ENCODE results near the gene CREB5.

Gene CREB5

GRCh38 chr7:28684650-28685241 lies 272.4 kb downstream of the CREB5 start:
- H3K36me3 ChIP-seq (ENCODE audit: control insufficient read depth in 5 of 5, insufficient read depth in 5 of 5, low read length in 5 of 5) = no peaks in the 10 kb centered on the region
- H3K27me3 ChIP-seq (ENCODE audit: control insufficient read depth in 5 of 5, insufficient read depth in 4 of 5, low read length in 5 of 5) = peaks cover 0 to 4% (median 3%) of the 10 kb centered on the region in 5 donors
- no peak overlapping the region for H3K9ac ChIP-seq (ENCODE audit: low read length in 5 of 5)
- no peaks in the 10 kb centered on the region for H3K9me3 ChIP-seq (ENCODE audit: control insufficient read depth in 5 of 5, low read length in 5 of 5)
- peak overlapping the region in 2 of 5 donors; percentile 32 to 71 for H3K4me3 ChIP-seq (ENCODE audit: low read depth in 1 of 5, low read length in 5 of 5)
- H3K4me1 ChIP-seq (ENCODE audit: control insufficient read depth in 5 of 5, insufficient read depth in 5 of 5, low read length in 5 of 5) = peaks cover 3 to 46% (median 42%) of the 10 kb centered on the region in 5 donors
- peak overlapping the region; percentile 43 for H3K27ac ChIP-seq (ENCODE audit: low read depth, low read length)

DNA sequence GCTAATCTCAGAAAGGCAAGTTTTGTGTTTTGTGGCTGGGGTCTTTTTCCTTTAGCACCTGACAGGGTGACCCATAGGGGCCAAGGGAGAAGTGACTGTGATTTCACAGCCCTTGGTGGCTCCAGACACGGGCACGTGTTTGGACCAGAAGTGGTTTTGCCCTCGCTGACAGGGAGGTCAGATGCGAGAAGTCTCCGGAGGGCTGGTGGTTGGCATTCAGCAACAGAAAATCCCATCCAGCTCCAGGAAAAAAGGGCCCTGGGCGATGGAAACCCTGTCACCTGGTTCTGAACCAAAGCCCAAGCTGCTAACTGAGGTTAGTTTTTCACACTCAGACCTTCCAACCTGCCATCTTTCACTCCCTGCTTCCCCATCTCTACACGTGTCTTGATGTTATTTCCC lies 272.9 kb downstream of the CREB5 start:
- Histone ChIP-seq H3K9ac (ENCODE audit: low read length in 5 of 5) (no peak overlapping the region), H3K36me3 (ENCODE audit: control insufficient read depth in 5 of 5, insufficient read depth in 5 of 5, low read length in 5 of 5) (peaks cover 0 to under 1% (median 0%) of the 10 kb centered on the region in 5 donors), H3K27ac (ENCODE audit: low read depth, low read length) (peak overlapping the region; percentile 43), H3K27me3 (ENCODE audit: control insufficient read depth in 5 of 5, insufficient read depth in 4 of 5, low read length in 5 of 5) (peaks cover 1 to 6% (median 4%) of the 10 kb centered on the region in 5 donors), H3K9me3 (ENCODE audit: control insufficient read depth in 5 of 5, low read length in 5 of 5) (no peaks in the 10 kb centered on the region), H3K4me3 (ENCODE audit: low read depth in 1 of 5, low read length in 5 of 5) (peak overlapping the region in 3 of 5 donors; percentile 17 to 71 (median 32)), H3K4me1 (ENCODE audit: control insufficient read depth in 5 of 5, insufficient read depth in 5 of 5, low read length in 5 of 5) (peaks cover 3 to 48% (median 42%) of the 10 kb centered on the region in 5 donors)

- peaks cover 3 to 48% (median 42%) of the 10 kb centered on the region in 5 donors for H3K4me1 ChIP-seq (ENCODE audit: control insufficient read depth in 5 of 5, insufficient read depth in 5 of 5, low read length in 5 of 5)
- H3K4me3 ChIP-seq (ENCODE audit: low read depth in 1 of 5, low read length in 5 of 5) = peak overlapping the region; percentile 60 to 84 (median 72)
- peak overlapping the region; percentile 90 for H3K27ac ChIP-seq (ENCODE audit: low read depth, low read length)
- peaks cover 0 to 3% (median 0%) of the 10 kb centered on the region in 5 donors for H3K36me3 ChIP-seq (ENCODE audit: control insufficient read depth in 5 of 5, insufficient read depth in 5 of 5, low read length in 5 of 5)
- peaks cover 2 to 6% (median 4%) of the 10 kb centered on the region in 5 donors for H3K27me3 ChIP-seq (ENCODE audit: control insufficient read depth in 5 of 5, insufficient read depth in 4 of 5, low read length in 5 of 5)
- H3K9me3 ChIP-seq (ENCODE audit: control insufficient read depth in 5 of 5, low read length in 5 of 5) = no peaks in the 10 kb centered on the region
- H3K9ac ChIP-seq (ENCODE audit: low read length in 5 of 5) = peak overlapping the region; percentile 49 to 80 (median 67)
These were observed 273.5 kb downstream of the CREB5 start for GRCh38 chr7:28685644-28686417.

DNA sequence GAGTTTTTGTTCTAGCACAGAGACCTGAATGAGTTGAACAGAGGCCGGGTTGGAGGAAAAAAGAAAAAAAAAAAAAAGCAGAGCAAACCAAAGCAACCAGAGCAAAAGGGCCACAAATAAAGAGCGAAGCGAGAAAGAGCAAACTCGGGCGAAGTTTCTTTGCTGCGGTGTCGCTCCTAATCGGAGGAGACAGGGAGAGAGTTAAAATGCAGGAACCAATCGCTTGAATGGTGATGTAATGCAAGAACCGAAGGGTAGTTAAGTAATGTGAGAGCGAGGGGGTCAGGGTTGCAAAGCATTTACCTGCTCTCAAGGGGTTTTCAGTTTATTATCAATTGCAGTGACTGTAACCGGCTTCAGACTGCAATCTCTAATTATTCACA lies 274.1 kb downstream of the CREB5 start:
- Histone ChIP-seq H3K4me1 (ENCODE audit: control insufficient read depth in 5 of 5, insufficient read depth in 5 of 5, low read length in 5 of 5) (peaks cover 3 to 48% (median 42%) of the 10 kb centered on the region in 5 donors), H3K9ac (ENCODE audit: low read length in 5 of 5) (peak overlapping the region; percentile 49 to 80 (median 67))

DNA sequence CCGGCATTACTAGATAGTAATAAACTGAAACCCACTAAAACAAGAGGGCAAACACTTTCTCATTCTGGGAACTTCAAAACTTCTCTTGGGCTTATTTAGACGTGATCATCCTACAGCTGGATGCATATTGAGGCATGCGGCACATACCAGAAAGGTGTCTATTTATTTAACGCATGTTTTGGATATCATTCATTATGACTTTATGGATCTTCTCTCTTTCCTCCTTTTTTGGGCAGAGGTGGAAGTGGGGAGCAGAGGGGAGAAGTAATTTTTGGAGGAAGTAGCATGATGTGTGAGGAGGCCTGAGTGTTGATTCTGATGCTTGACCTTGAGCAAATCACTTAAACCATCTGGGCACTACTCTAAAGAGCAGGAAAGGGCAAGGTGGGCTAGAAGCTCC lies 275.2 kb downstream of the CREB5 start:
- Histone ChIP-seq H3K27me3 (ENCODE audit: control insufficient read depth in 5 of 5, insufficient read depth in 4 of 5, low read length in 5 of 5) (peaks cover 2 to 6% (median 4%) of the 10 kb centered on the region in 5 donors), H3K9ac (ENCODE audit: low read length in 5 of 5) (peak overlapping the region in 4 of 5 donors; percentile 6 to 80 (median 58)), H3K36me3 (ENCODE audit: control insufficient read depth in 5 of 5, insufficient read depth in 5 of 5, low read length in 5 of 5) (peaks cover 0 to 4% (median 0%) of the 10 kb centered on the region in 5 donors), H3K4me1 (ENCODE audit: control insufficient read depth in 5 of 5, insufficient read depth in 5 of 5, low read length in 5 of 5) (peaks cover 3 to 48% (median 42%) of the 10 kb centered on the region in 5 donors), H3K27ac (ENCODE audit: low read depth, low read length) (peak overlapping the region; percentile 90), H3K9me3 (ENCODE audit: control insufficient read depth in 5 of 5, low read length in 5 of 5) (no peaks in the 10 kb centered on the region), H3K4me3 (ENCODE audit: low read depth in 1 of 5, low read length in 5 of 5) (peak overlapping the region; percentile 60 to 84 (median 72))

More for the DNA sequence above, 274.1 kb downstream of the CREB5 start:
- Histone ChIP-seq H3K27ac (ENCODE audit: low read depth, low read length) (peak overlapping the region; percentile 90), H3K27me3 (ENCODE audit: control insufficient read depth in 5 of 5, insufficient read depth in 4 of 5, low read length in 5 of 5) (peaks cover 2 to 6% (median 4%) of the 10 kb centered on the region in 5 donors), H3K36me3 (ENCODE audit: control insufficient read depth in 5 of 5, insufficient read depth in 5 of 5, low read length in 5 of 5) (peaks cover 0 to 3% (median 0%) of the 10 kb centered on the region in 5 donors), H3K4me3 (ENCODE audit: low read depth in 1 of 5, low read length in 5 of 5) (peak overlapping the region; percentile 60 to 84 (median 72)), H3K9me3 (ENCODE audit: control insufficient read depth in 5 of 5, low read length in 5 of 5) (no peaks in the 10 kb centered on the region)

- Histone ChIP-seq H3K9ac (ENCODE audit: low read length in 5 of 5) (no peak overlapping the region), H3K9me3 (ENCODE audit: control insufficient read depth in 5 of 5, low read length in 5 of 5) (no peaks in the 10 kb centered on the region), H3K4me3 (ENCODE audit: low read depth in 1 of 5, low read length in 5 of 5) (peak overlapping the region; percentile 60 to 84 (median 72)), H3K27me3 (ENCODE audit: control insufficient read depth in 5 of 5, insufficient read depth in 4 of 5, low read length in 5 of 5) (peaks cover 2 to 6% (median 4%) of the 10 kb centered on the region in 5 donors), H3K4me1 (ENCODE audit: control insufficient read depth in 5 of 5, insufficient read depth in 5 of 5, low read length in 5 of 5) (peaks cover 3 to 44% (median 40%) of the 10 kb centered on the region in 5 donors), H3K27ac (ENCODE audit: low read depth, low read length) (peak overlapping the region; percentile 90), H3K36me3 (ENCODE audit: control insufficient read depth in 5 of 5, insufficient read depth in 5 of 5, low read length in 5 of 5) (peaks cover 0 to 7% (median 0%) of the 10 kb centered on the region in 5 donors)
These were observed 275.9 kb downstream of the CREB5 start for GRCh38 chr7:28688174-28688573.

GRCh38 chr7:28688651-28689050 lies 276.3 kb downstream of the CREB5 start:
- no peaks in the 10 kb centered on the region for H3K9me3 ChIP-seq (ENCODE audit: control insufficient read depth in 5 of 5, low read length in 5 of 5)
- H3K4me1 ChIP-seq (ENCODE audit: control insufficient read depth in 5 of 5, insufficient read depth in 5 of 5, low read length in 5 of 5) = peaks cover 3 to 44% (median 39%) of the 10 kb centered on the region in 5 donors
- H3K4me3 ChIP-seq (ENCODE audit: low read depth in 1 of 5, low read length in 5 of 5) = peak overlapping the region in 4 of 5 donors; percentile 49 to 84 (median 73)
- H3K9ac ChIP-seq (ENCODE audit: low read length in 5 of 5) = no peak overlapping the region
- no peak overlapping the region for H3K27ac ChIP-seq (ENCODE audit: low read depth, low read length)
- H3K36me3 ChIP-seq (ENCODE audit: control insufficient read depth in 5 of 5, insufficient read depth in 5 of 5, low read length in 5 of 5) = peaks cover 0 to 7% (median 0%) of the 10 kb centered on the region in 5 donors
- peaks cover 2 to 6% (median 4%) of the 10 kb centered on the region in 5 donors for H3K27me3 ChIP-seq (ENCODE audit: control insufficient read depth in 5 of 5, insufficient read depth in 4 of 5, low read length in 5 of 5)

GRCh38 chr7:28695300-28696295 lies 283.3 kb downstream of the CREB5 start:
- peak overlapping the region; percentile 52 for H3K27ac ChIP-seq (ENCODE audit: low read depth, low read length)
- H3K36me3 ChIP-seq (ENCODE audit: control insufficient read depth in 5 of 5, insufficient read depth in 5 of 5, low read length in 5 of 5) = peaks cover 0 to 7% (median 0%) of the 10 kb centered on the region in 5 donors
- H3K4me3 ChIP-seq (ENCODE audit: low read depth in 1 of 5, low read length in 5 of 5) = no peak overlapping the region
- peaks cover 0 to 3% (median 0%) of the 10 kb centered on the region in 5 donors for H3K27me3 ChIP-seq (ENCODE audit: control insufficient read depth in 5 of 5, insufficient read depth in 4 of 5, low read length in 5 of 5)
- H3K4me1 ChIP-seq (ENCODE audit: control insufficient read depth in 5 of 5, insufficient read depth in 5 of 5, low read length in 5 of 5) = peaks cover 5 to 50% (median 15%) of the 10 kb centered on the region in 5 donors
- H3K9ac ChIP-seq (ENCODE audit: low read length in 5 of 5) = no peak overlapping the region
- no peaks in the 10 kb centered on the region for H3K9me3 ChIP-seq (ENCODE audit: control insufficient read depth in 5 of 5, low read length in 5 of 5)

DNA sequence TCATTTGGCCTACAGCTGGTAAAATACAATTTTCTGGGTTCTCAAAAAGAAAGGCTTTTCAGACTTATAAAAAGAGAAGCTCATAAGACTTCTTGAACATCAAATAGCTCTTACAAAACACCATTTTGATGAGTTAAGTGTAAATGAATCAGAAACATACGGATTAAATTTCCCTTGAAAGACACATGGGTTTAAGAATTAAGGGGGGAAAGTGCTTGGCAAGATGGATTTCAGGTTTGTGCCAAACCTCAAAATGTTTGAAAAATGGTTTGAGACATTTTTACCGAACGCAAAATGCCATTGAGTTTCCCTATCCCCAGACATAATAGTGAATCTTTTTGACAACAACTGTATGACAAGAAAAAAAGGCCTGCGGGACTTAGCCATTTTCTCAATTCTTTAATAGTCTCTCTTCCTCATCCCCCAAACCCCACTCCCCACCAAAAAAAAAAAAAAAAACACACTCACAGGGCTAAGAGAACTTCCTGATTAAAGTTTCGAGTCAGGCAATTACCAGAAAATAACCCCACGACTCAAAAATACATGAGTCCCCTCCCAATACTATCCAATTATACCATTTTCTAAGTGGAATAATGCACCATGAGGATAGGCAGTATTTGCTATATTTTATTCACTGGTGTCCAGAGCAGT lies 285.7 kb downstream of the CREB5 start:
- no peaks in the 10 kb centered on the region for H3K36me3 ChIP-seq (ENCODE audit: control insufficient read depth in 5 of 5, insufficient read depth in 5 of 5, low read length in 5 of 5)
- peak overlapping the region in 1 of 5 donors; percentile 1 for H3K4me3 ChIP-seq (ENCODE audit: low read depth in 1 of 5, low read length in 5 of 5)
- peaks cover 5 to 57% (median 15%) of the 10 kb centered on the region in 5 donors for H3K4me1 ChIP-seq (ENCODE audit: control insufficient read depth in 5 of 5, insufficient read depth in 5 of 5, low read length in 5 of 5)
- H3K9me3 ChIP-seq (ENCODE audit: control insufficient read depth in 5 of 5, low read length in 5 of 5) = no peaks in the 10 kb centered on the region
- no peak overlapping the region for H3K27ac ChIP-seq (ENCODE audit: low read depth, low read length)
- H3K27me3 ChIP-seq (ENCODE audit: control insufficient read depth in 5 of 5, insufficient read depth in 4 of 5, low read length in 5 of 5) = peaks cover 0 to 3% (median 0%) of the 10 kb centered on the region in 5 donors
- H3K9ac ChIP-seq (ENCODE audit: low read length in 5 of 5) = no peak overlapping the region

All from subcutaneous abdominal adipose tissue (tissue), 5 donors.